ENCODE measurements around the gene CLASP1. TPM values are rescaled to one million over a fixed set of nuclear protein-coding genes. Genes with fewer than 3 reads are reported as not detected.

Gene CLASP1
- total RNA-seq, 2 experiments from 2014 or later = 33.8 to 72.4 TPM

DNA sequence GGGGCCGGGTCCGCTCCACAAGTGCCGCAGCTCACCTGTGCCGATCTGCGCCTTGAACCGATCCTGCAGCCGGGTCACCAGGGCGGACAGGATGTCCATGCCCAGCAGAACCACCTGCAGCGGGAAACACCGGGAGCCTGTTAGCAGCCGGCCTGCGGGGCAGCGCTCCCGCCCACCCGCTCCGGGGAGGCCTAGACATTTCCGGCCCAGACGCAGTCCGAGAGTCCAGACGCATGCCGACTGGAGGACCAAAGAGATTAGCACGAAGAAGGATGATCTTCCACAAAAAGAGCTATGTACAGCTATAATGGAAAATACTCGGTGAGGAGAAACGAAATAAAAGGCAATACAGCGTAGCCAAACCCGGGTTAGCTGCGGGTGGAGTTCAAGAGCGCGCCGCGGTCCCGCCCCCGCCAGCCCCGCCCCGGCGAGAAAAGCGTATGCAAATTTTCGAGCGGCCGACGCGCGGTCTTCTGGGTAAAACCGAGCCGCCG is 119.0 kb downstream of the CLASP1 start:
- BruUV-seq (replicated peaks) = no TSS peak
- CTCF ChIA-PET (ENCODE audit: unreplicated experiment) = interaction anchor here (0.6 to 1.7 kb wide), 2 partner anchors 17 to 177 kb away, joined by 3 to 6 read pairs; no protein-coding TSS in a partner anchor
- no peaks in the 10 kb centered on the region for H3K9me3 ChIP-seq (ENCODE audit: low read length)

DNA sequence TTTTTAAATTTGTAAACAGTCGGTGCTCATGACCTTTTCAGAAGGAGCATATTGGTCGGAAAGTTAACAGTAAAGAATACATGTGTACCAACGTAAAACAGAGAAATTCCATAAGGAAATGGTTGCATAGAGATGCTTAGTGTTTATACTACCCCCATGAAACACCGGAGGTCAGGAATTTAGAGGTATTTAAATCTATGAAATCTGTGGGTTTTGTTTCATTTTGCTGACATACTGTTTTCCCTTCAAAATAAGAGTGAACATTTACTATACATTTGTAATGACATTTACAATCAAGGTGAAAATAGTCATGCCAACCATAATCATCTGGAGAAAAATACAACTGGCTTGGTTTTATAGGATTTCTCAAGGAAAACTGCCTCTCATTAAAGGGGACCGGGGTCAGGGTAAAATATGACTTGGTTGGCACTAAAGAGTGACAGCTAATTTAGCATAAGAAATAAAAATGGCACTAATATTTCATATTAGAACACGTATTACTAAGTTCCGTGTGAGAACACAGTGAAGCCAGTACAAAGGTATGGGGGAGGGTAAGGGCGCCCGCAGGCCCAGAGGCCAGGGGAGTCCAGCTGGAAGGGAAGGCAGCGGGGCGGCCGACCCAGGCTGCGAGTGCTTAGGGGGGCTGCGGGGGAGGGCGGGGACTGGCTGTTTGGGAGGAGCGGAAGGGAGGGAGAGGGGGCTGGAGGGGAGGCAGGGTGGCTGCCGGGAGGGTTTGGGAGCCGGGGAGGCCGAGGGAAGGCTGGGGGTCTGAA is 119.6 kb downstream of the CLASP1 start:
- DNase-seq (ENCODE audit: low spot score) = no peak
- POLR2A ChIA-PET = interaction anchor here (0.6 to 5.0 kb wide), 16 partner anchors 11 to 710 kb away, joined by 3 to 55 read pairs (median 4); partner anchors contain the start of gene CLASP1
- Histone ChIP-seq H3K4me3 (ENCODE audit: low read depth, low read length, poor library complexity, severe bottlenecking) (peak overlapping the region; percentile 92), H3K36me3 (ENCODE audit: insufficient read depth, low read length) (peaks cover 31% of the 10 kb centered on the region), H3K9me3 (ENCODE audit: low read length) (no peaks in the 10 kb centered on the region), H3K27ac (ENCODE audit: low read depth, low read length, poor library complexity, severe bottlenecking) (peak overlapping the region; percentile 94), H4K20me1 (ENCODE audit: insufficient read depth, low read length) (peaks cover 15% of the 10 kb centered on the region; the same call in 1 of the 2 replicates), H3K4me1 (ENCODE audit: insufficient read depth, low read length, poor library complexity, severe bottlenecking) (peaks cover 37% of the 10 kb centered on the region), H2AFZ (ENCODE audit: low read length) (peak overlapping the region; percentile 80; the same call in 1 of the 2 replicates), H3K4me2 (ENCODE audit: low read length) (peak overlapping the region; percentile 95), H3K79me2 (ENCODE audit: insufficient read depth, low read depth, low read length) (peaks cover 50% of the 10 kb centered on the region), H3K9me2 (ENCODE audit: insufficient read depth, low read length) (no peaks in the 10 kb centered on the region)
- BruUV-seq (replicated peaks) = TSS peak; percentile 37
- CTCF ChIA-PET (ENCODE audit: unreplicated experiment) = interaction anchor here (0.6 kb wide), 1 partner anchor 106 kb away, joined by 8 read pairs; no protein-coding TSS in a partner anchor
- TF ChIP-seq EZH2phosphoT487 (IDR thresholded peaks at IDR 0.05; ENCODE audit: borderline replicate concordance, low read depth, low read length) = no peak
- TF ChIP-seq, protein P1, sequence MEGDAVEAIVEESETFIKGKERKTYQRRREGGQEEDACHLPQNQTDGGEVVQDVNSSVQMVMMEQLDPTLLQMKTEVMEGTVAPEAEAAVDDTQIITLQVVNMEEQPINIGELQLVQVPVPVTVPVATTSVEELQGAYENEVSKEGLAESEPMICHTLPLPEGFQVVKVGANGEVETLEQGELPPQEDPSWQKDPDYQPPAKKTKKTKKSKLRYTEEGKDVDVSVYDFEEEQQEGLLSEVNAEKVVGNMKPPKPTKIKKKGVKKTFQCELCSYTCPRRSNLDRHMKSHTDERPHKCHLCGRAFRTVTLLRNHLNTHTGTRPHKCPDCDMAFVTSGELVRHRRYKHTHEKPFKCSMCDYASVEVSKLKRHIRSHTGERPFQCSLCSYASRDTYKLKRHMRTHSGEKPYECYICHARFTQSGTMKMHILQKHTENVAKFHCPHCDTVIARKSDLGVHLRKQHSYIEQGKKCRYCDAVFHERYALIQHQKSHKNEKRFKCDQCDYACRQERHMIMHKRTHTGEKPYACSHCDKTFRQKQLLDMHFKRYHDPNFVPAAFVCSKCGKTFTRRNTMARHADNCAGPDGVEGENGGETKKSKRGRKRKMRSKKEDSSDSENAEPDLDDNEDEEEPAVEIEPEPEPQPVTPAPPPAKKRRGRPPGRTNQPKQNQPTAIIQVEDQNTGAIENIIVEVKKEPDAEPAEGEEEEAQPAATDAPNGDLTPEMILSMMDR (conservative IDR thresholded peaks at IDR 0.05; ENCODE audit: low read length) = no peak
- intact Hi-C loops (cut with micrococcal nuclease; ENCODE audit: unreplicated experiment) = loop anchor here (1.0 to 5.0 kb wide), 4 partner anchors 67 to 275 kb away; partner anchors contain the start of gene NIFK

More for the DNA sequence above, 119.0 kb downstream of the CLASP1 start:
- Histone ChIP-seq H3K4me3 (ENCODE audit: low read depth, low read length, poor library complexity, severe bottlenecking) (peak overlapping the region; percentile 92), H2AFZ (ENCODE audit: low read length) (peak overlapping the region; percentile 80), H4K20me1 (ENCODE audit: insufficient read depth, low read length) (peaks cover 15% of the 10 kb centered on the region; the same call in 1 of the 2 replicates), H3K36me3 (ENCODE audit: insufficient read depth, low read length) (peaks cover 28% of the 10 kb centered on the region), H3K4me2 (ENCODE audit: low read length) (peak overlapping the region; percentile 95), H3K4me1 (ENCODE audit: insufficient read depth, low read length, poor library complexity, severe bottlenecking) (peaks cover 37% of the 10 kb centered on the region), H3K27ac (ENCODE audit: low read depth, low read length, poor library complexity, severe bottlenecking) (peak overlapping the region; percentile 94), H3K9me2 (ENCODE audit: insufficient read depth, low read length) (no peaks in the 10 kb centered on the region), H3K79me2 (ENCODE audit: insufficient read depth, low read depth, low read length) (peaks cover 50% of the 10 kb centered on the region)
- POLR2A ChIA-PET = interaction anchor here (0.6 to 5.0 kb wide), 21 partner anchors 8 to 226 kb away, joined by 3 to 55 read pairs (median 4); partner anchors contain the start of genes CLASP1, NIFK and TSN
- DNase-seq (ENCODE audit: low spot score) = peak; percentile 85
- TF ChIP-seq, protein P1 (conservative IDR thresholded peaks at IDR 0.05; ENCODE audit: low read length) = no peak
- TF ChIP-seq EZH2phosphoT487 (IDR thresholded peaks at IDR 0.05; ENCODE audit: borderline replicate concordance, low read depth, low read length) = no peak
- intact Hi-C loops (cut with micrococcal nuclease; ENCODE audit: unreplicated experiment) = loop anchor here (1.0 to 5.0 kb wide), 4 partner anchors 66 to 275 kb away; partner anchors contain the start of gene NIFK
